Islet of Langerhans (tissue), 1 donor: ENCODE measurements around the gene PNPLA7.

Source experiments
- FAIRE-seq: peaks from one replicate; lab custom pipeline; 2011; peaks lifted over from hg19 to GRCh38; lab: Jason Lieb, UNC

Gene PNPLA7

DNA sequence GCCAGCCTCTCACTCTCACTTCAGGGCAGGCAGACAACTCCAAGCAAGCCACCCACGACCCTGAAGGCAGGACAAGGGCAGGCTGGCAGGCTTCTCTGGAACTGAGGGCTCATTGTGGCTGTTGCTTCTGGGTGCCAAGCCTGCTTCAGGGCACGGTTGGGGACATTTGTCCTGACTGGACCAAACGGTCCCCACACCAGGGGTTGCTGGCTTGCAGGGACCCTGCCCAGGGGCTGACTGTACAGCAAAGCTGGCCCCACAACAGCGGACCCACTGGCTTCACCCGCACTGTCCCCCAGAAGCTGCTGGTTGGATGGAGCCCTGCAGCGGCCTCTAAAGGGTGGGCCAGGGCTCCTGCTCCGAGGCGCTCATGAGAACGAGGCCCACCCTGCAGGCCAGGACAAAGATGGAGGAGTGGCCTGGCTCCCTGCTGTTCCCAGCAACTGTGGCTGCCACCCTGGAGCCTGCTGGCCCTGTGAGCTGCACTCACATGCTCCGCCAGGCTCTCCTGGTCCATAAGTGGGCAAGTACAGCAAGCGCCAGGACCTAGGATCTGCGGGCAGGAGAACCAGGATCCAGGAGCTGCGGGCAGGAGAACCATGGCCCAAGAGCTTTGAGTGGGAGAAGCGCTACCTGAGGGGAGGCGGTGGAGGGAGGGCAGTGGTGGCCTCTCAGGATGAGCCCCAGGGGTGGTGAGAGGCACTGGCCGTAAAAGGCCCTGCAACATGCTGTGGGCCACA, 56.7 kb downstream of the PNPLA7 start:
- no peak for FAIRE-seq

DNA sequence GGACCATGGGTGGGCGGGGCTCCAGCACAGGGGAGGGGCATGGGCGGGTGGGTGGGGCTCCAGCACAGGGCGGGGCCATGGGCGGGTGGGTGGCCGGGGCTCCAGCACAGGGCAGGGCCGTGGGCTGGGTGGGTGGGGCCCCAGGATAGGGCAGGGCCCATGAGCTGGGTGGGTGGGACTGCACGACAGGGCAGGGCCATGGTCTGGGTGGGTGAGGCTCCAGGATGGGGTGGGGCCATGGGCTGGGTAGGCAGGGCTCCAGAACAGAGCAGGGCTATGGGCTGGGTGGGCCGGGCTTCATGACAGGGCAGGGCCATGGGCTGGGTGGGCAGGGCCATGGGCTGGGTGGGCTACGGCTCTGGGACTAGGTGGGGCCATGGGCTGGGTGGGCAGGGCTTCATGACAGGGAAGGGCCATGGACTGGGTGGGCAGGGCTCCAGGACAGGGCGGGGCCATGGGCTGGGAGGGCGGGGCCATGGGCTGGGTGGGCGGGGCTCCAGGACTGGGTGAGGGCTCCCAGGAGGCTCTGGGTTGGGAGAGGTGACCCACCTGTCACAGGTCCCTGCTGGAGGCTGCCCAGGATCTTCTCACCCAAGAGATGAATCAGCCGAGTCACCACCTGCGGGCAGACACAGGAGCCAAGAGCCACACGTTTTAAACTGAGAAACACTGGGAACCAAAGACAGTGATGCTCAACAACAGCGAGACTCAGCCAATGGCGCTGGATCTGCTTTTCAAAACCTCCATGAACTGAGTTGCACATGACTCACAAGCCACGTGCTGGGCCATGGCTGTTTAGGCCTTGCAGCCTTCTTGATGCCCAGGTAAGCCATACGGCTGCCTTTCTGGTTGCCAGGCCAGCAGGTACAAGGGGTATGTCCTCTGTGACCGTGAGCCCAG, 57.5 kb downstream of the PNPLA7 start:
- FAIRE-seq, result no peak

DNA sequence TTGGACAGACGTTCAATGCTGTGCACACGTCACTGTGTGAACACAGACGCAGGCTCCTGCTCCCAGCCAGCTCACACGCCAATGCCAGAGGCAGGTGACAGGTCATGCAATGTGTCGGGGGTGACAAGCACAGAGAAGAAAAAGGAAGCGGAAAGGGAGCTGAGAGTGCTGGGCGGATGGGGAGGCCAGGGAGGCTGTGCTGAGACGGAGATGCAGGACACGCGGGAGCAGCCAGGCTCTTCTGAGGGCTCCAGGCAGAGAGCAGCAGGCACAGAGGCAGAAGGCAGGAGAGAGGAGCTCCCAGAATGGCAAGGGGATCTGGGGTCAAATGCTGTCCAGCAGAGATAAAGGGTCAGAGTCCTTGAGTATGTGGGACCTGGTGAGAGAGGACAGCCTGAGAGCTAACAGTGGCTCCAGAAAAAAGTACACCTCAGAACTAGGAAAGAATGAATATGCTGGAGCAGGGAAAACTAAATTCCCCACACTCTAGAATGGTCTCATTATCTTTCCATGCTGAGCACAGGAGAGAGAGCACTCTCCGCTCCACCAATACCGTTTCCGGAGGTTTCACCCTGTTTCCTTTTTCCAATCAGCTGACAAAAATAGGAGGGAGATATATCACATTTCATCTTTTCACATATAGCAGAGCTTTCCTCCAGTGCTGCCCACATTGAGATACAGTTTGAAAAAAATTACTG, 58.3 kb downstream of the PNPLA7 start:
- no peak for FAIRE-seq

DNA sequence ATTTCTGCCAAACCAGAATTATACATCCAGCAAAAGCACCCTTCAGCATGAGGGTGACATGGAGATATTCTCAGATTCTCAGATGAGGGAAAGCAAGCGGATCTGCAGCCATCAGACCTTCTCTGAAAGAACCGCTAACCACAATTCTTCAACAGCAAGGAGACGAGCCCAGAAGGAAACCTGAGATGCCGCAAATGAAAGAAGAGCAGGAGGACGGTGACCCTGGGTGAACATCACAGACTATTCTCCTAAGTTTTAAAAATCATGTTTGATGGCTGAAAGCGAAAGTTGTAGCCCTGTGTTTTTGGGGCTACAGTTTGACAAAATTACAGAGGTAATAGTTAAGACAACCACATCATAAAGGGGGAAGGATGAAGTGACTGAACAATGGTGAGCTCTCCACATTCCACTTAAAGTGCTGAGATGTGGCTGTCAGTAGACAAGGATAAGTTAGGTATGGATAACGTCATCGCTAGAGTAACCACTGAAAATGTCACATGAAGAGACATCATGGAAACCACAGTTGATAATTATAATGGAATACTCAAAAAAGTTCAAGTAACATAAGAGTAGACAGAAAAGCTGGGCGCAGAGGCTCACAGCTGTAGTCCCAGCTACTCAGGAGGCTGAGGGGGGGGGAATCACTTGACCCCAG, 59.5 kb downstream of the PNPLA7 start:
- no peak for FAIRE-seq

- no peak for FAIRE-seq
These were observed 61.3 kb downstream of the PNPLA7 start for GRCh38 chr9:137488906-137489305.

GRCh38 chr9:137488327-137488653, 61.9 kb downstream of the PNPLA7 start:
- no peak for FAIRE-seq

- FAIRE-seq, result no peak
These were observed 62.5 kb downstream of the PNPLA7 start for GRCh38 chr9:137487454-137488326.

DNA sequence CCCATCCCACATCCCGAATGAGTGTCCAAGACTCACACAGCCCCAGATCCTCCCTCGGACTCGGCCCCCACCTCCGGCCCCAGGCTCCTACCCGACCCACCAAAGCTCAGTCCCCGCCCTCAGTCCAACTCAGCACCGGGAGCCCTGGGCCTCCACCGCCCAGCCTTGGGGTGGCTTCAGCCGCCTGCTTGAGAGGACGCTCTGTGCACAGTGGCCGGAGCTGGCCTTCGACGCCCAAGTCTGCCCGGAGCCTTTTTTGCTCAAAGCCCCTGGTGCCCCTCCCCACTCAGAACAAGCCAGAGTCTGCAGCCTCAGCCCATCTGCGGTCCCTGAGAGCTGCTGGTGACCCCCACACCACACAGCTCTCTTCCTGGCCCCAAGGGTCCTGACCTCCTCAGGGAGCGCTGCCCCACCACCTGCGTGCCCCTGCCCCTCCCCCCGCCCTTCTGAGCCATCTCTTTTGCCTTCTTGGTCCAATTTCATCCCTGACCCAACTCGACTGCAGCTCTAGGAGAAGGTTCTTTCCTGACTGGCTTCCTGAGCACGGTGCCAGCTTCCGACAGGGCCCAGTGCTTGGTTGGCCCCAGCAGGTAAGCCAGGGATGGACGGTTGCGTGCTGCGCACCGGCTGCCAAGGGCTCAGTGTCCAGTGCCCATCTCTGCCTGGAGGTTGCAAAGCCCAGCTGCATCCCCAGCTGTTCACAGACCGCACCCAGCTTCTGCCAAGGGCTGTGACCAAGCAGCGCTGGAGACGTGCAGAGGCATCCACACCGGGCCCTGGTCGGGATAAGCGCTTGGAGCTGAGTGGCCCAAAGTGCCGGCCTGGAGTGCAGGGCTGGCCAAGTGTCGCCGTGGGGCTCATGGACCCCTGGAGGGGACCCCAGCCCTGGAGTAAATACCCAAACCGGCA, 63.4 kb downstream of the PNPLA7 start:
- FAIRE-seq, result no peak

- FAIRE-seq, result no peak
These were observed 64.1 kb downstream of the PNPLA7 start for GRCh38 chr9:137486141-137486490.

DNA sequence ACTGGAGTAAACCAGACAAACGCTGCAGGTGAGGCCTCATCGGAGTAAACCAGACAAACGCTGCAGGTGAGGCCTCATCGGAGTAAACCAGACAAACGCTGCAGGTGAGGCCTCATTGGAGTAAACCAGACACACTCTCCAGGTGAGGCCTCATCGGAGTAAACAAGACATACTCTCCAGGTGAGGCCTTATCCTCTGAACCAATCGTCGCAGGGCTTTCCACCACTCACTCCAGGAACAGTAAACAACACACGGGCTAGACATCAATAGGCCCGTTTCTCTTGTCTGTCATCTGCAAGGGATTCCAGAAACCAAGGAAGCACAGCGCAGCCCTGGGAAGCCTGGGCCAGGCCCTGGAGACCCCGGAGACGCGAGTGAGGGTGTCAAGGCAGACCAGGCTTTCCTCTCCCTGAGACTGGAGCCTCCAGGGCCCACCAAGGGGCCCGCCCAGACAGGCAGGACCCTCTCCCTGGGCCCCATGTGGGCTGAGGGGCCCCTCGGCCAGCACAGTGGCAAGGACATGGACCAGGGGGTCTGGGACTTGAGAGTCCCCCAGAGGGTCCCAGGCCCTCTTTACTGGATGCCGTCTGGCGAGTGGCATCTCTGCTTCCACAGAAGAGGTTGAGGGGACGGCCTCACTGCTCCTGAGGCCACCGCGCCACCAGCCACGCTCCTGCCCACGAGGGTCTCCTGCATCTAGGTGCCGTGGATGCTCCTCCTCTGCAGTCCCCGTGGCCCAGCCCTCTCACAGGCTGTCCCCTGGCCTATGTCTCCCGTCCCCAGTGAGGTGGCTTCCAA, 64.7 kb downstream of the PNPLA7 start:
- FAIRE-seq, result no peak

GRCh38 chr9:137484551-137485315, 65.5 kb downstream of the PNPLA7 start:
- FAIRE-seq, result no peak

- FAIRE-seq, result no peak
These were observed 68.0 kb downstream of the PNPLA7 start for GRCh38 chr9:137482094-137482781.

DNA sequence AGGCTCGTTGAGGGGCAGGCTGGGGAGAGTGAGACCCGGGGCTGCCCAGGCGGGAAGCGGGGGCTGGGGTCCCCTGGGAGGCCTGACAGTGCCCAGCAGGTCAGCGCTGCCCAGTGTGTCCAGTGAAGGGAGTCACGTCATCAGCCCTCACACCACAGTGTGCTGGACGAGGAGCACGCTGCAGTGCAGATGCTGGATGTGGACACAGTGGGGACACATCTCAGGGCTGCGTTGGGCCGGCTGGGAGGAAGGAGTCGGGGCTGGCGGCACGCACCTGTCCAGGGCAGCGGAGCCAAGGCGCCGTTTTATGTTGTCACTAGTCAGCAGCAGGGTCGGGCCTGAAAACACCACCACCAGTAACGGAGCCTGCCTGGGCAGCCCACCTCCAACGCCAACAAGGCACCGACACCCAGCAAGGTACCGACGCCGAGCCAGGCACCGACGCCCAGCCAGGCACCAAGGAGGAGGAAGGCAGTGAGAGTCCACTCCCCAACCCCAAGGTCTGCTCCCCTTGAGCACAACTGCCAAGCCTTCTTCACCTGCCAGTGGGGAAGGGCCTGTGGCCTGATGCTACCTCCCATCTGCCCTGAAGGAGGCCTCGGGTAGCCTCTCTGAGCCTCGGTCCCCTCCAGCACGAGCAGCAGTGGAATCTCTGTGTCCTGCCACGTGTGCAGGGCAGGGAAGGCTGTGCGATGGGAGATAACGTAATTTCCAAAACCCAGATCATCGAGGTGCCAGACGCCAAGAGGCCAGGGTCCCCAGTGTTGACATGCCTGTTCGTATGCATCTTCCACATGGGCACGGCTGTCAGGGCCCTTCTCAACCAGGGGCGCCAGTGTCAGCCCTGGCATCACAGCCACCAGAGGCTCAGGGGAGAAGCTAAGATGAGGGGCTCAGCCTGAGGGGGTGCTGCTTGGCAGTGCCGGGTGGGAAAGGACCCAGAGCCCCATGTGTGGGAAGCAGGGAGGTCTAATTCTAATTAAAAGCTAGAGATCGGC, 69.2 kb downstream of the PNPLA7 start:
- no peak for FAIRE-seq

DNA sequence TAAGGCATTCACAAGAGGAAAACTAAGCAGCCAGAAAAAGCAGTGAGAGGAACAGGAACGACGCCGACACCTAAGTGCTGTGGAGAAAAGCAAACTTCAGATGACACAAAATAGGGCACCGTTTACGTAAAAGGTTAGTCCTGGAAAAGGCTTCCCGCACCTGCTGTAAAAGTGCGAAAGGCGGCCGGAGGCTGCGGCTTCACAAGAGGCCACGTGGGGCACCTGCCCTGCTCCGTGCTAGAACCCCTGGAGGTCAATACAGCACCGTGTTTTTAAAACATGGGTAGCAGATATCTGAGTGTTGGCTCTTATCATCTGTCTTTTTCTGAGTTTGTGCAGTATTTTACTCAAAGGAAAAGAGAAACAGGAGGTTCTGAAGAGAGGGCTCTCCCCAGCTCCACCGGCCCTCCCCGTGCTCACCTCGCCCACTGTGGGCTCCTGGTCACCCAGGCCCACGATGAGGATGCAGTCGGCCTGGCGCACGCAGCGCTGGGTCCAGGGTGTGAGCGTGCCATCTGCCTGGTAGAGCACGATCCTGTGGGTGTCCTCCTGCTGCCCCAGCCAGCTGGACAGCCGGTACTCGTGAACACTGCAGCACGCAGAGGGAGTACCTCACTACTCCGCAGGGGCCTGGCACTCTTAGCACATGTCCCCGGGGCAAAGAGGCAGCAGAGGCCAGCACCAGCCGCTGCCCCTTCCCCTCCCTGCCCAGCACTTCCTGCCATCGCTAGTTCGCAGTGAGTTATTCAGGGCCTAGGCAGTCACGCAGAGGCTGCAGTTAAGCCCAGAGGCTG, 70.1 kb downstream of the PNPLA7 start:
- FAIRE-seq, result no peak

DNA sequence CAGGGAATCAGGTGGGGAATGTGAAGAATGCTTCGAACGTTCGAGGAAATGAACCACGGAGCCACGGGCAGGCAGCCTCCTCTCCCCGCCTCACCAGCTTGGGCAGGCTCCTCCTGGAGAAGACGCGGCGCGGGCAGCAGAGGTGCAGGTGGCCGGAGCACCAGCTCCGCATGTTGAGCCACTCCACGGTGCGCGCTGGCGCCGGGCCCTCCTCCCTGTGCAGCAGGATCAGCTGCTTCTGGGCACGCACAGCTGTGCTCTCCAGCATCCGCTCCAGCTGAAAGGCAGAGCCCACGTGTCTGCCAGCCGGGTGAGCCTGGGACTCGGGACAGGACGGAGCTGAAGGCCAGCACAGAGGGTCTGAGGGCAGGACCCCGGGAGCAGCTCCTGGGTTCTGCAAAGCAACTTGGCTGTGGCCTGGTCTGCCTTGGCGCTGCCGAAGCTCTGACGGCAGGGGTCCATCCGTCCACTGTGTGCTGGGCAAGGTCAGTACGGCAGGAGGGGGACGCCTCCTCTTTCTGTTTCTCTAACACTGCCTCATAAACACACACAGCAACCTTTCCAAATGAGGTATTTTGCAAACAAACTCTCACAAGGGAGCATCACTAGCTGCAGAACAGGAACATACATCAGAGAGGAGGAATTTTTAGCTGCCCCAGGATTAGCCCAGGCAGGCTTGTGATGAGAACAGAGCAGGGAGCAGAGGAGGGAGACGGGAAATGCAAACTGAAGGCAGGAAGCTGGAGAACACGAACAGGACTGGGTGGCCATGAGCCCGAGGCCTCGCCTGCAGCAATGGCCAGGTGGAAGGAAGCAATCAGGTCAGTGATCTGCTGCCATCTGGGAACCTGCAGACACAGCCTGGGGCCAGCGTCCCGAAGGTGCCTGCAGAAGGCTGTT, 71.0 kb downstream of the PNPLA7 start:
- no peak for FAIRE-seq
